ENCODE data around the gene OCRL.

DNA sequence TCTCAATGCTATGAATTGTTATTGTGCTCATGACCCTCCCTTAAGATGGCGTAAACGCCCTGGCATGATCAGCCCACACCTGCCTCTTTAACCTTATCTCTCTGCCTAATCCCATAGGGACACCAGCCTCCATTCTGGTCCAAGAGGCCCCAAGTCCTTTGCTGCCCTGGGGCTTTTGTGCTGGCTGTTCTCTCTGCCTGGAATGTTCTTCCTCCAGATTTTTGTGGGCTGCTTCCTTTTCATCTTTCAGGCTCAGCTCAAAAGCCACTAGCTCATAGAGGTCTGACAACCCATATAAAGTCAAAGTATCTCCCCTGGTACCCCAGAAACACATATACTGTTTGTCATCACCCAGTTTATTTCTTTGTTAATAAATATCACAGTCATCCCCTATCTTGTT is 72.3 kb downstream of the OCRL start:
- TF ChIP-seq, protein P1, sequence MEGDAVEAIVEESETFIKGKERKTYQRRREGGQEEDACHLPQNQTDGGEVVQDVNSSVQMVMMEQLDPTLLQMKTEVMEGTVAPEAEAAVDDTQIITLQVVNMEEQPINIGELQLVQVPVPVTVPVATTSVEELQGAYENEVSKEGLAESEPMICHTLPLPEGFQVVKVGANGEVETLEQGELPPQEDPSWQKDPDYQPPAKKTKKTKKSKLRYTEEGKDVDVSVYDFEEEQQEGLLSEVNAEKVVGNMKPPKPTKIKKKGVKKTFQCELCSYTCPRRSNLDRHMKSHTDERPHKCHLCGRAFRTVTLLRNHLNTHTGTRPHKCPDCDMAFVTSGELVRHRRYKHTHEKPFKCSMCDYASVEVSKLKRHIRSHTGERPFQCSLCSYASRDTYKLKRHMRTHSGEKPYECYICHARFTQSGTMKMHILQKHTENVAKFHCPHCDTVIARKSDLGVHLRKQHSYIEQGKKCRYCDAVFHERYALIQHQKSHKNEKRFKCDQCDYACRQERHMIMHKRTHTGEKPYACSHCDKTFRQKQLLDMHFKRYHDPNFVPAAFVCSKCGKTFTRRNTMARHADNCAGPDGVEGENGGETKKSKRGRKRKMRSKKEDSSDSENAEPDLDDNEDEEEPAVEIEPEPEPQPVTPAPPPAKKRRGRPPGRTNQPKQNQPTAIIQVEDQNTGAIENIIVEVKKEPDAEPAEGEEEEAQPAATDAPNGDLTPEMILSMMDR (IDR thresholded peaks at IDR 0.05), result no peak
- TF ChIP-seq POLR2A (IDR thresholded peaks at IDR 0.05), result no peak

All from testis (tissue), 2 donors.